ENCODE data around the gene ZCCHC14. TPM values are rescaled to one million over a fixed set of nuclear protein-coding genes. Genes with fewer than 3 reads are reported as not detected.
A peak's percentile ranks its signal among the peaks of the same experiment; 100 is the strongest.

ZCCHC14 gene
- total RNA-seq, 2 donors from 2014 or later, result 18.9 to 54.4 TPM

DNA sequence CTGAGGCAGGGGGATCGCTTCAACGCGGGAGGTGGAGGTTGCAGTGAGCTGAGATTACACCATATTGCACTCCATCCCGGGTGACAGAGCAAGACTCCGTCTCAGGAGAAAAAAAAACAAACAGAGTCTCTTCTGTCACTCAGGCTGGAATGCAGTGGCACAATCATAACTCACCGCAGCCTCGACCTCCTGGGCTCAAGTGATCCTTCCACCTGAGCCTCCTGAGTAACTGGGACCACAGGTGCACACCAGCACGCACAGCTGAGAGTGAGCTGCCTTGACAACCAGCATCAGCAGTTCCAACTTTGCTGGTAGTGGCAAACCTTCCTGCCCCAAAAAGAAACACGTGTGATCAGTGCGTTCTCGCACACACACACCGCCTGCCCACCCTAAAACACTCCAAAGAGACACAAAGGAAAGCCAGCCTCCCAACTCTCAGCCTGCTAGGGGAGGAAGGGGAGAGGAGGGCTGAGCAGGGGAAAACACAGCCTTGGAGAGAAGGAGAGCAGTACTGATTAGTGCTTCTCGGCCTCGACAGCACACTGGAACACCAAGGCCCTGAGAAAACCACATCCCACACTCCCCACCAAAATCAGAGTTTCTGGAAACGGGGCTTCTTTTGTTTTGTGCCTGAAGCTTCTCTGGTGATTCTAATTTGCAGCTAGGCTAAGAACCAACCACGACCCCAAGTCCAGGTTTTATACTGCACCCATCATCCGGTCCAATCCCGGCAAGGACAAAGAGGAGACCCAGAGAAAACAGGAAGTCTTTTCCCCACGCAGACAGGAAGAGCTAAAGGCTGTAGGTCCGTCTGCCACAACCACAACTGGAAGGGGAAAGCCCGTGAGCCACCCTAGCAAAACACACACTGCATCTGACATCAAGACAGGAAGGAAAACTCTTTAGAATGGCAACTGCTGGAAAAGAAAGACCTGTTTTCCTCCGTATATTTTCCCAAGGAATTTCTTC is 28.8 kb downstream of the ZCCHC14 start:
- Histone ChIP-seq H3K27me3 (no peaks in the 10 kb centered on the region), H3K9me3 (no peaks in the 10 kb centered on the region), H3K4me3 (no peak overlapping the region), H3K4me1 (peaks cover 52% of the 10 kb centered on the region), H3K36me3 (replicated peaks in 1 of 2; ENCODE audit: insufficient read depth in 1 of 2, low read depth in 2 of 2) (peaks cover 0 to 2% of the 10 kb centered on the region in 2 donors), H3K27ac (peak overlapping the region; percentile 87 to 93 (median 90))
- peak in 3 of 4 donors; percentile 22 to 66 (median 37) for DNase-seq
- 55 to 57% methylated on average over 22 of the region's 22 CpGs for WGBS, 2 donors
- intact Hi-C loops (cut with DNase I), result no loop called here
- no peak for ATAC-seq
- no peak for TF ChIP-seq POLR2A (IDR thresholded peaks at IDR 0.05)
- TF ChIP-seq, protein P1, sequence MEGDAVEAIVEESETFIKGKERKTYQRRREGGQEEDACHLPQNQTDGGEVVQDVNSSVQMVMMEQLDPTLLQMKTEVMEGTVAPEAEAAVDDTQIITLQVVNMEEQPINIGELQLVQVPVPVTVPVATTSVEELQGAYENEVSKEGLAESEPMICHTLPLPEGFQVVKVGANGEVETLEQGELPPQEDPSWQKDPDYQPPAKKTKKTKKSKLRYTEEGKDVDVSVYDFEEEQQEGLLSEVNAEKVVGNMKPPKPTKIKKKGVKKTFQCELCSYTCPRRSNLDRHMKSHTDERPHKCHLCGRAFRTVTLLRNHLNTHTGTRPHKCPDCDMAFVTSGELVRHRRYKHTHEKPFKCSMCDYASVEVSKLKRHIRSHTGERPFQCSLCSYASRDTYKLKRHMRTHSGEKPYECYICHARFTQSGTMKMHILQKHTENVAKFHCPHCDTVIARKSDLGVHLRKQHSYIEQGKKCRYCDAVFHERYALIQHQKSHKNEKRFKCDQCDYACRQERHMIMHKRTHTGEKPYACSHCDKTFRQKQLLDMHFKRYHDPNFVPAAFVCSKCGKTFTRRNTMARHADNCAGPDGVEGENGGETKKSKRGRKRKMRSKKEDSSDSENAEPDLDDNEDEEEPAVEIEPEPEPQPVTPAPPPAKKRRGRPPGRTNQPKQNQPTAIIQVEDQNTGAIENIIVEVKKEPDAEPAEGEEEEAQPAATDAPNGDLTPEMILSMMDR (IDR thresholded peaks at IDR 0.05), result no peak

DNA sequence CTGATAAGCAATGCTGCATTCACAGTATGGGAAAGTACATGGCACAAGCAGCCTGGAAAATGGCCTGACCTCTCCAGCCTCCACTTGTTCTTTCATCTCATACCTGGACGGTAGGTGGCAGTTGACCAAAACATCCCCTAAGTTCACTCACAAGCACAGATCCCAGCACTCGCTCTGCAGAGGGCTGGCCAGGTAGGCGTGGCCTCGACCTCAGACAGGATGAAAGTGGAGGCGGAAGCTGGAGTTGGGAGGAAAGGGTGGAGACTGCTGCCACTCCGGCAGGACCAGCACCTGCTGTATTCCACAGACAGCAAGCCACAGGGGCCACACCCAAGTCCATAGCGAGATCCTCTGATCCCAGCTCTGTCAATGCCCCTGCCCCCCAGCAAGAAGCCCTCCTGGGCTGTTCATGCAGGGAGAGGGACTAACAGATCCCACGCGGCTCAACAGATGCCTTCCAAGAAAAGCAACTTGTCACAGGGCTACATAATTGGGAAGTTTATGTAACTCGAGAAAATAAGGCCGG is 31.3 kb downstream of the ZCCHC14 start:
- DNase-seq, result peak; percentile 95 to 99 (median 98)
- H3K36me3 ChIP-seq (replicated peaks in 1 of 2; ENCODE audit: insufficient read depth in 1 of 2, low read depth in 2 of 2), result peaks cover 0 to 3% of the 10 kb centered on the region in 2 donors
- peak; percentile 92 for ATAC-seq
- H3K27ac ChIP-seq, result peak overlapping the region; percentile 65 to 90 (median 84)
- intact Hi-C loops (cut with DNase I), result no loop called here
- H3K27me3 ChIP-seq, result no peaks in the 10 kb centered on the region
- H3K4me3 ChIP-seq, result no peak overlapping the region
- H3K9me3 ChIP-seq, result no peaks in the 10 kb centered on the region
- peaks cover 50% of the 10 kb centered on the region for H3K4me1 ChIP-seq
- 3 to 5% methylated on average over 11 of the region's 11 CpGs for WGBS, 2 donors
- TF ChIP-seq, protein P1 (IDR thresholded peaks at IDR 0.05), result peak; percentile 44 to 93 (median 85)
- peak in 2 of 3 donors; percentile 69 for TF ChIP-seq POLR2A (IDR thresholded peaks at IDR 0.05)

DNA sequence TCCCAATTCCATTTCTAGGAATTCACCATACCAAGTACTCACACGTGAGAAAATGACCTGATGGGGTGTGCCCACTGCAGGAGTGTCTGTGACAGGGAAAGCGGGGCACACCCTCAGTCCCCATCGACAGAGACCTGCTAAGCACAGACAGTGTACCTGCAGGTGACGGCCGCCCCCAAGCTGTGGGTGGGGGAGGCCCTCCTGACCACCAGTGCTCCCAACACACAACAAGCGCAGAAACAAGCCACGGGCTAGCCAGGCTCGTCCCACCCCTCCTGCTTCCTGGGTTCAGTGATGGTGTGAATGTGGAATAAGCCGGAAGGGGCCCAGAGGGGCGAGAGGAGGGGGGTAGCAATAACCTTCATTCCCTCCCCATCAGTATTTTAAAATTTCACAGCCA is 31.9 kb downstream of the ZCCHC14 start:
- DNase-seq (no peak), ATAC-seq (no peak)
- TF ChIP-seq, protein P1 (IDR thresholded peaks at IDR 0.05), result no peak
- no peak for TF ChIP-seq POLR2A (IDR thresholded peaks at IDR 0.05)
- H3K4me3 ChIP-seq, result no peak overlapping the region
- H3K27ac ChIP-seq, result peak overlapping the region in 3 of 4 donors; percentile 77 to 90 (median 90)
- H3K9me3 ChIP-seq, result no peaks in the 10 kb centered on the region
- intact Hi-C loops (cut with DNase I), result no loop called here
- H3K36me3 ChIP-seq (replicated peaks in 1 of 2; ENCODE audit: insufficient read depth in 1 of 2, low read depth in 2 of 2), result peaks cover 0 to 3% of the 10 kb centered on the region in 2 donors
- no peaks in the 10 kb centered on the region for H3K27me3 ChIP-seq
- WGBS, 2 donors, result 34 to 60% methylated on average over 4 to 10 of the region's 10 CpGs
- H3K4me1 ChIP-seq, result peaks cover 44% of the 10 kb centered on the region

DNA sequence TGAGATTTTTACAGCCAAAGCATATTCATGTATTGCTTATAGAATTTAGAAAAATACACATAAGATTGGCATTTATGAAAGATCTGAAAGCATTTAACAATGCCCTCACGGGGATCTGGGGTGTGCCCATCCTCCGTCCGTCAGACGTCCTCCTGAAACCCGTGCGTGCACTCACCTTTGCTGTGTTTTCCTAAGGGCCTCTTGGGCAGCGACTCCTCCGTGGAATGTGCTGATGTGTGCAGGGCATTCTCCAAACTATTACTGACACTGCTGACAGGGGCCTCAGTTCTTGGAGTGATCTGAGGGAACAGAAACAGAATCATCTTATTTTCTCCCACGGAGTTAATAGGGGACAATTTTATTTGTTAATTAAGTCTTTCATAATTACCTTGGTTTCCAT is 33.0 kb downstream of the ZCCHC14 start:
- DNase-seq (no peak), ATAC-seq (no peak)
- Histone ChIP-seq H3K4me1 (peaks cover 33% of the 10 kb centered on the region), H3K27ac (no peak overlapping the region), H3K36me3 (replicated peaks in 1 of 2; ENCODE audit: insufficient read depth in 1 of 2, low read depth in 2 of 2) (peaks cover 0 to 3% of the 10 kb centered on the region in 2 donors), H3K9me3 (no peaks in the 10 kb centered on the region), H3K27me3 (no peaks in the 10 kb centered on the region), H3K4me3 (no peak overlapping the region)
- WGBS, 2 donors, result 78 to 80% methylated on average over 9 of the region's 9 CpGs
- intact Hi-C loops (cut with DNase I), result no loop called here
- TF ChIP-seq POLR2A (IDR thresholded peaks at IDR 0.05), result no peak
- TF ChIP-seq, protein P1 (IDR thresholded peaks at IDR 0.05), result no peak
